Lower lobe of right lung (tissue), 2 donors: ENCODE results near the gene LRTM2. TPM values are rescaled to one million over a fixed set of nuclear protein-coding genes. Genes with fewer than 3 reads are reported as not detected.

Source experiments
- ATAC-seq, 2 donors: fragments of 200-7000 bp; cut with Tn5 transposase; one replicate each; pipeline ENCODE4 v1.9.1; 2020 to 2022; ENCODE audit warnings: mild to moderate bottlenecking in 2 of 2, moderate library complexity in 2 of 2
- DNase-seq: peaks from one replicate; pipeline ENCODE4 v3.0.0-alpha.2; 2020
- H3K27ac ChIP-seq: fragments of 200-600 bp; one replicate; pipeline ENCODE4 v1.8.0; 2022
- H3K27me3 ChIP-seq: fragments of 200-600 bp; one replicate; pipeline ENCODE4 v1.8.0; 2022; ENCODE audit warnings: low read depth
- H3K36me3 ChIP-seq: fragments of 200-600 bp; one replicate; pipeline ENCODE4 v1.8.0; 2022; ENCODE audit warnings: mild to moderate bottlenecking
- H3K4me1 ChIP-seq: fragments of 200-600 bp; one replicate; pipeline ENCODE4 v1.8.0; 2022
- H3K4me3 ChIP-seq: fragments of 200-600 bp; one replicate; pipeline ENCODE4 v1.8.0; 2022; ENCODE audit warnings: mild to moderate bottlenecking
- H3K9me3 ChIP-seq: fragments of 200-600 bp; one replicate; pipeline ENCODE4 v1.8.0; 2022
- CTCF ChIP-seq: fragments of 200-600 bp; IDR thresholded peaks from one replicate; pipeline ENCODE4 v1.8.0; 2022; ENCODE audit warnings: antibody characterized with exemption, mild to moderate bottlenecking
- intact Hi-C: fragments of 100-400 bp; cut with DNase I; formaldehyde crosslinking; loops from one replicate; pipeline ENCODE4 v1.11.0; 2022
- total RNA-seq: library from RNA; stranded (reverse); fragmentation: NEBNext Ultra II Directional; extraction: Animal tissue kit (Norgen Biotek cat#: 25700); gene quantifications from one replicate; pipeline ENCODE4 v1.2.1, GENCODE V29; 2021
- donor health status: DM: no; HTN: yes; CAD: no; lungs with severe emphysema.

LRTM2 gene
- total RNA-seq, 1 donor from 2014 or later: not detected

DNA sequence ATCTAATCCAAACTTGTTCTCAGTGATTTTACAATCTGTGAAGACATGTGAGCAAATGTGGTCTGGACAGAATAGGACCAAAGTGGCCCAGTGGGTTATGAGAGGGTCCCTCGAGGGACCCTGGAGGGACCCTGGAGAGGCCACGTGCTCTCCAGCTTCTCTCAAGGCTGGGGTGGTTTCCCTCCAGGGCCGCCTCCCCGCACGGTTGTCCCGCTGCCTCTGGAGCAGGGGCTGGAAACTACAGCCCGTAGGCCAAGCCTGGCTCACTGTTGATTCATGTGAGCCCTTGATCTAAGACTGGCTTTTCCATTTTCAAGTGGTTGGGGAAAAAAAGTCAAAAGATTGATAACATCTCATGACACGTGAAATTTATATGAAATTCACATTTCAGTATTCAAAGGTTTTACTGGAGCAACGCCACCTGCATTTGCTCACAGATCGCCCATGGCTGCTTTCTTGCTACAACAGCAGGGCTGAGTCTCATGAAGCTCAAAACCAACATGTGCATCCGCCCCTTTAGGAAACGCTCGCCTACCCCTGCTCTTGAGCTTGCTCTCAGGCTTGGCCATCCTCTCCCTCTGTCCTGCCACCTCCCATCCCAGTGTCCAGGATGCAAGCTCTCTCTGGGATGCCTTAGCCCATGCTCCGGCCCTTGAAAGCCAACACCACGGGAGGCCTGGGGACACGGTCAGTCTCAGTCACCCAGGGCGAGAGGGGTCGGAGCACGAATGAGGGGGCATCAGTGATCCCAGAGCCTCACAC lies 12.1 kb upstream of the LRTM2 start:
- ATAC-seq (no peak), DNase-seq (peak; percentile 34)
- Histone ChIP-seq H3K9me3 (no peaks in the 10 kb centered on the region), H3K4me1 (peaks cover 6% of the 10 kb centered on the region), H3K4me3 (no peak overlapping the region), H3K27ac (no peak overlapping the region), H3K27me3 (no peaks in the 10 kb centered on the region), H3K36me3 (no peaks in the 10 kb centered on the region)
- TF ChIP-seq CTCF: no peak
- intact Hi-C loops: no loop called here

GRCh38 chr12:1808798-1809480 lies 11.4 kb upstream of the LRTM2 start:
- Histone ChIP-seq H3K4me3 (no peak overlapping the region), H3K36me3 (no peaks in the 10 kb centered on the region), H3K9me3 (no peaks in the 10 kb centered on the region), H3K4me1 (peaks cover 11% of the 10 kb centered on the region), H3K27me3 (no peaks in the 10 kb centered on the region), H3K27ac (no peak overlapping the region)
- TF ChIP-seq CTCF: no peak
- intact Hi-C loops: no loop called here
- ATAC-seq (no peak), DNase-seq (peak; percentile 44)

DNA sequence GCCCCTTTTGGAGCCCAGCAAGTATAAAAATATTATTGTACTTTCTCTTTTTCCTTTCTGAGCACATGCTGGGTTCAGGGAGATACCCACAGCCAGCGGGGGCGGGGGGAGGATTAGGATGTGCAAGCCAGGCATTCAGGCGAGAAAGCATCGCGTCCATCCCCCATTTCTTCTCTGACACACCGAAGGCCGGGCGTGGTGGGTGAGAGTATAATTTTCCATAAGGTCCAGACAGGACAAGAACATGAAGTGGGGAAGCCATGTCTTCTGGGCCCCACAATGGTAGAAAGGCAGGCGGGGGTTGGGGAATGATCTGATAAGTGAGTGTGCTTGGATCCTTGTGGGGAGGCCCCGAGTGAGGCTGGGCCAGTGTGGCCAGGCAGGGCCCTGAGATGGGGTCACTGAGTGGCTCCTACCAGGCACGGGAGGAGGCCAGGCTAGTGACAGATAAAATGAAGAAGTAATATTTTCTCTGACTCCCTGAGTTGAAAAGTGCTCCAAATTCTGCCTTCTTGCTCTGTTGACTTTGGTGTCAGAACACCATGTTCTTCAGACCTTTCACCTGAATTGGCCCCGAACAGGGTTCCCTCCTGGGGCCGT lies 10.7 kb upstream of the LRTM2 start:
- no peaks in the 10 kb centered on the region for H3K9me3 ChIP-seq
- no peaks in the 10 kb centered on the region for H3K27me3 ChIP-seq
- H3K4me3 ChIP-seq: no peak overlapping the region
- intact Hi-C loops: loop anchor here (10.0 kb wide), 1 partner anchor 115 kb away; no protein-coding TSS in a partner anchor
- no peak for ATAC-seq
- TF ChIP-seq CTCF: no peak
- DNase-seq: peak; percentile 45
- H3K36me3 ChIP-seq: no peaks in the 10 kb centered on the region
- H3K27ac ChIP-seq: no peak overlapping the region
- H3K4me1 ChIP-seq: peaks cover 9% of the 10 kb centered on the region

DNA sequence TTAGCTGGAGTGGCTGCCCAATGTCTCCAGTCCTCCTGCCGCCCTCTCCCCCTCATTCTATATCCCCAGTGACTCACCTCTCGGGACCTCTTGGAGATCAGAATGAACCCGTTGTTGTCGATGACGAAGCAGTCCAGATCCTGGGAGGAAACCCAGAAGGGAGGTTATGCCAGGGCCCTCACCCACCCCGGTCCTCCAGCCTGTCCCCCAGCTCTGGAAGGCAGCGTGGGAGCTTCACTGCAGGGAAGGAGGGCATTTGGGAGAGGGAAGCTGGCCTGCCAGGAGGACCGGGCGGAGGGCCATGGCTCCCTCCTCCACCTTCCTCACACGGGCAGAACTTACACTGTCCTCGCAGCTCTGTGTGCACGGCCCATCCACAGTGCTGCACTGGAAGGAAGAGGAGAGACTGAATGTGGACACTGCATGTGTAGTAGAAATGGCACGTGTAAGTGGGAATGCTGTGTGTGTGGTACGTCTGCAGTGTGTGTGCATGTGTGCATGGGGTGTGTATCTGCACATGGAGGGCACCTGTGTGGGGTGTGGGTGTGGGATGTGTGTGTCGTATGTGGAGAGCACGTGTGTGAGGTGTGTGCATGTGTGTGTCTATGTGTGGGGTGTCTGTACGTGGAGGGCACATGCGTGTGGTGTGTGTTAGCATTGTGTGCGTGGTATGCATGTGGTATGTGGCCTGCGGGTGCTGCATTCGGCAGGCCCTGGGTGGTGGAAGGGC lies 10.0 kb upstream of the LRTM2 start:
- DNase-seq: peak; percentile 35

More for the DNA sequence above, 10.0 kb upstream of the LRTM2 start:
- Histone ChIP-seq H3K36me3 (no peaks in the 10 kb centered on the region), H3K4me1 (peaks cover 6% of the 10 kb centered on the region), H3K27ac (peak overlapping the region; percentile 53), H3K27me3 (no peaks in the 10 kb centered on the region), H3K9me3 (no peaks in the 10 kb centered on the region), H3K4me3 (no peak overlapping the region)
- intact Hi-C loops: loop anchor here (10.0 kb wide), 1 partner anchor 114 kb away; no protein-coding TSS in a partner anchor
- TF ChIP-seq CTCF: no peak
- ATAC-seq: no peak
